Endothelial cell of umbilical vein (primary cell): ENCODE data around the gene SNX3. TPM values are rescaled to one million over a fixed set of nuclear protein-coding genes. Genes with fewer than 3 reads are reported as not detected.

Experiments
- BruUV-seq: library from RNA; stranded (reverse); fragments of 400-500 nt; replicated peaks from 2 replicates; lab custom pipeline; 2021; lab: Mats Ljungman, UMichigan
- CTCF ChIA-PET: fragments of 300-600, 350-600 bp; sonication (Branson Sonifier 250); formaldehyde crosslinking; loops from one replicate; lab custom pipeline; 2021; ENCODE audit warnings: antibody characterized with exemption, inconsistent platforms; lab: Charles Lee
- POLR2A ChIA-PET: fragments of 300-600, 350-600 bp; sonication (Branson Sonifier 250); formaldehyde crosslinking; loops from one replicate; lab custom pipeline; 2021; ENCODE audit warnings: antibody characterized with exemption, inconsistent platforms; lab: Charles Lee
- DNase-seq: peaks from one replicate; pipeline ENCODE4 v3.0.0-alpha.2; 2011; ENCODE audit warnings: low read depth, low spot score
- FAIRE-seq: peaks from 2 replicates; lab custom pipeline; 2011; peaks lifted over from hg19 to GRCh38; lab: Jason Lieb, UNC
- H2AFZ ChIP-seq: 2 replicates; pipeline ENCODE4 v1.6.0; 2012; ENCODE audit warnings: low read depth, low read length, control low read depth, inconsistent platforms
- H3K27ac ChIP-seq: 2 replicates; pipeline ENCODE4 v1.5.1; 2011; ENCODE audit warnings: low read depth, mild to moderate bottlenecking, control low read depth, low read length, moderate library complexity; ENCODE audit not compliant: insufficient read depth
- H3K27me3 ChIP-seq, 2 experiments: 2 replicates each; pipeline versions ENCODE4 v1.6.0 to v1.6.1; 2011; ENCODE audit warnings: low read length in 2 of 2, mixed read lengths in 1 of 2; ENCODE audit not compliant: control insufficient read depth in 2 of 2, insufficient read depth in 2 of 2
- H3K36me3 ChIP-seq, 2 experiments: 2 replicates in 1 of 2; 3 replicates in 1 of 2; pipeline ENCODE4 v1.5.1; 2011; ENCODE audit warnings: low read length in 2 of 2, mild to moderate bottlenecking in 1 of 2, moderate library complexity in 1 of 2; ENCODE audit not compliant: control insufficient read depth in 2 of 2, insufficient read depth in 2 of 2; ENCODE audit errors: extremely low read depth in 1 of 2
- H3K4me1 ChIP-seq: 3 replicates; pipeline ENCODE4 v1.5.1; 2011; ENCODE audit warnings: mild to moderate bottlenecking, low read length; ENCODE audit not compliant: control insufficient read depth, insufficient read depth; ENCODE audit errors: extremely low read depth
- H3K4me2 ChIP-seq: 2 replicates; pipeline ENCODE4 v1.6.1; 2011; ENCODE audit warnings: low read length, control low read depth, mixed read lengths; ENCODE audit not compliant: insufficient read depth
- H3K4me3 ChIP-seq, 3 experiments: fragments of 200-600 bp in 1 of 3; sonication (generic), shearing (Covaris generic) in 1 of 3; replicated peaks in 1 of 3; 2 replicates each; pipeline ENCODE4 v1.5.1; 2011 to 2016; ENCODE audit warnings: control low read depth in 3 of 3, low read length in 3 of 3, mild to moderate bottlenecking in 2 of 3, inconsistent platforms in 1 of 3, low read depth in 1 of 3, moderate library complexity in 1 of 3; ENCODE audit not compliant: insufficient read depth in 1 of 3
- H3K79me2 ChIP-seq: 2 replicates; pipeline ENCODE4 v1.6.0; 2012; ENCODE audit warnings: low read length, inconsistent platforms; ENCODE audit not compliant: control insufficient read depth, insufficient read depth
- H3K9ac ChIP-seq: replicated peaks from 2 replicates; pipeline ENCODE3; 2011; ENCODE audit warnings: low read length, control low read depth; ENCODE audit not compliant: insufficient read depth; ENCODE audit errors: extremely low read depth
- H3K9me1 ChIP-seq: replicated peaks from 3 replicates; pipeline ENCODE4 v1.6.0; 2011; ENCODE audit warnings: mild to moderate bottlenecking, low read length; ENCODE audit not compliant: control insufficient read depth, insufficient read depth; ENCODE audit errors: extremely low read depth
- H3K9me3 ChIP-seq: replicated peaks from 2 replicates; pipeline ENCODE4 v1.5.1; 2012; ENCODE audit warnings: low read length, inconsistent platforms; ENCODE audit not compliant: control insufficient read depth, insufficient read depth
- H4K20me1 ChIP-seq: replicated peaks from 2 replicates; pipeline ENCODE3; 2011; ENCODE audit warnings: mild to moderate bottlenecking, low read length; ENCODE audit not compliant: control insufficient read depth, insufficient read depth; ENCODE audit errors: extremely low read depth
- CTCF ChIP-seq, 2 donors: IDR thresholded peaks; 1 replicate in 1 of 2; 2 replicates in 1 of 2; pipeline ENCODE4 v1.5.1; 2011; ENCODE audit warnings: low read length in 2 of 2, mild to moderate bottlenecking in 2 of 2, moderate library complexity in 2 of 2, control low read depth in 1 of 2, inconsistent platforms in 1 of 2, low read depth in 1 of 2; ENCODE audit not compliant: insufficient read depth in 1 of 2; ENCODE audit errors: extremely low read depth in 1 of 2
- EZH2 ChIP-seq: IDR thresholded peaks from 2 replicates; pipeline ENCODE4 v1.6.1; 2012; ENCODE audit warnings: borderline replicate concordance, low read depth, mild to moderate bottlenecking, moderate library complexity, low read length, inconsistent platforms; ENCODE audit not compliant: severe bottlenecking
- FOS ChIP-seq: IDR thresholded peaks from 2 replicates; pipeline ENCODE4 v1.6.1; 2011; ENCODE audit warnings: mild to moderate bottlenecking, low read length, moderate library complexity, borderline replicate concordance; ENCODE audit not compliant: insufficient read depth
- GATA2 ChIP-seq: IDR thresholded peaks from 2 replicates; pipeline ENCODE4 v1.7.0; 2011; ENCODE audit warnings: low read depth, mild to moderate bottlenecking, moderate library complexity, mixed read lengths, low read length; ENCODE audit not compliant: insufficient read length, insufficient read depth
- JUN ChIP-seq: IDR thresholded peaks from 2 replicates; pipeline ENCODE4 v1.6.1; 2011; ENCODE audit warnings: borderline replicate concordance, low read depth; ENCODE audit not compliant: insufficient read length, insufficient read depth
- MAX ChIP-seq: IDR thresholded peaks from 2 replicates; pipeline ENCODE4 v1.6.1; 2011; ENCODE audit not compliant: insufficient read depth, insufficient read length
- MYC ChIP-seq: IDR thresholded peaks from one replicate; pipeline ENCODE4 v1.6.1; 2011; ENCODE audit warnings: mild to moderate bottlenecking, low read depth, low read length
- POLR2A ChIP-seq: IDR thresholded peaks from 2 replicates; pipeline ENCODE4 v1.6.1; 2012; ENCODE audit warnings: low read depth, mild to moderate bottlenecking, control low read depth, low read length
- POLR2AphosphoS5 ChIP-seq: IDR thresholded peaks from 2 replicates; pipeline ENCODE4 v1.6.1; 2012; ENCODE audit warnings: low read depth, mild to moderate bottlenecking, control low read depth, low read length, moderate library complexity; ENCODE audit not compliant: insufficient read depth
- dilution Hi-C: fragments of 300-500 bp; cut with MboI; formaldehyde crosslinking; loops from one replicate; pipeline ENCODE4 v1.15.0; 2019; ENCODE audit warnings: low sequenced_read_pairs; ENCODE audit not compliant: extremely low pct_ligation_motif_present
- intact Hi-C: fragments of 100-400 bp; cut with micrococcal nuclease; formaldehyde crosslinking; loops from one replicate; pipeline ENCODE4 v1.10.0; 2022
- polyA plus RNA-seq, 4 experiments: library from polyadenylated mRNA; depleted of rRNA in 3 of 4; stranded (reverse) in 3 of 4; unstranded in 1 of 4; fragments of >200 nt; gene quantifications; 2 replicates each; pipeline versions ENCODE4 v1.2.1 to v1.2.3, GENCODE V29; 2011 to 2012; ENCODE audit warnings: missing spikeins in 1 of 4
- total RNA-seq: library from RNA; stranded (reverse); gene quantifications from 2 replicates; pipeline ENCODE4 v1.2.3, GENCODE V29; 2021

The SNX3 gene
- total and polyA plus RNA-seq, 2 donors (not counting 3 experiments of a cell fraction or from before 2014, with no cell fraction given), result 155 to 281 TPM

DNA sequence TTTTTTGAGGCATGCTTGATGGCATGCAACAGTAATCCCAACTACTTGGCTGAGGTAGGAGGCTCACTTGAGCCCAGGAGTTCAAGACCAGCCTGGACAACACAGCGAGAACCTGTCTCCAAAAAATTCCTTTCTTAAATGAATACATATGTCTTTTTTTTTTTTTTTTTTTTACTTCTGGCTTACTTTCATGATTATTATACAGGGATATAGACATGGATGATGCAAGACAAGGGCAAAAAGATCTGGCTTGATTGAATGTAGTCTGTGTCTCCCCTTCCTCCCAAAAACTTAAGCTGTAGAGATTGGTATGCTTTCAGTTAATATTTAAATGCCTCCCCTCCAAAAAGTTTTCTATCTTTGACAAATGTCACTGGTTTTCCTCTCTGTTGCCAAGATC is 7.6 kb downstream of the SNX3 start:
- Histone ChIP-seq H3K9ac (no peak overlapping the region), H3K9me3 (no peaks in the 10 kb centered on the region), H3K36me3 (no peaks in the 10 kb centered on the region), H3K4me1 (peaks cover 19% of the 10 kb centered on the region), H4K20me1 (peaks cover 11% of the 10 kb centered on the region), H3K27me3 (no peaks in the 10 kb centered on the region), H3K4me3 (no peak overlapping the region), H2AFZ (no peak overlapping the region), H3K9me1 (no peaks in the 10 kb centered on the region), H3K27ac (no peak overlapping the region), H3K4me2 (no peak overlapping the region), H3K79me2 (peaks cover 80% of the 10 kb centered on the region)
- FAIRE-seq, result no peak
- dilution Hi-C loops (no loop called here), intact Hi-C loops (loop anchor here (10.0 kb wide), 1 partner anchor 842 kb away; the partner anchor contains the start of genes CEP57L1 and SESN1)
- POLR2A ChIA-PET, result no interaction called here
- TF ChIP-seq MYC, result no peak
- TF ChIP-seq POLR2AphosphoS5, result no peak
- TF ChIP-seq GATA2, result no peak
- no peak for TF ChIP-seq JUN
- no peak for TF ChIP-seq EZH2
- TF ChIP-seq CTCF (IDR thresholded peaks at IDR 0.05; ENCODE audit: extremely low read depth in 1 of 2, insufficient read depth in 1 of 2, low read depth in 1 of 2, low read length in 2 of 2), result no peak
- no peak for TF ChIP-seq MAX
- no peak for TF ChIP-seq FOS
- no peak for TF ChIP-seq POLR2A
- no TSS peak for BruUV-seq
- CTCF ChIA-PET, result interaction anchor here (0.8 to 6.9 kb wide), 2 partner anchors 200 to 239 kb away, joined by 3 to 95 read pairs; no protein-coding TSS in a partner anchor
- DNase-seq, result no peak
